WTC11 (cell line): Measurements from ENCODE around the gene OLFM1. TPM values are rescaled to one million over a fixed set of nuclear protein-coding genes. Genes with fewer than 3 reads are reported as not detected.

ENCODE experiments used
- ARID4B ChIP-seq: sonication (generic); formaldehyde crosslinking; IDR thresholded peaks from 2 replicates; pipeline ENCODE4 v1.8.0; 2023; ENCODE audit warnings: missing genetic modification reagents, mild to moderate bottlenecking, borderline replicate concordance
- E2F1 ChIP-seq: sonication (generic); formaldehyde crosslinking; IDR thresholded peaks from 2 replicates; pipeline ENCODE4 v1.8.0; 2022; ENCODE audit warnings: mild to moderate bottlenecking, missing genetic modification reagents
- E2F4 ChIP-seq: sonication (generic); formaldehyde crosslinking; IDR thresholded peaks from 2 replicates; pipeline ENCODE4 v1.8.1; 2022; ENCODE audit warnings: low read depth, mild to moderate bottlenecking, moderate library complexity, missing genetic modification reagents, borderline replicate concordance
- ESRRA ChIP-seq: sonication (generic); formaldehyde crosslinking; IDR thresholded peaks from 2 replicates; pipeline ENCODE4 v1.8.1; 2022; ENCODE audit warnings: mild to moderate bottlenecking, missing genetic modification reagents, borderline replicate concordance
- FOXK1 ChIP-seq: sonication (generic); formaldehyde crosslinking; IDR thresholded peaks from 2 replicates; pipeline ENCODE4 v1.8.0; 2022; ENCODE audit warnings: mild to moderate bottlenecking, moderate library complexity, missing genetic modification reagents
- MAX ChIP-seq: sonication (generic); formaldehyde crosslinking; IDR thresholded peaks from 2 replicates; pipeline ENCODE4 v1.8.0; 2022; ENCODE audit warnings: mild to moderate bottlenecking, missing genetic modification reagents
- NFYB ChIP-seq: sonication (generic); formaldehyde crosslinking; conservative IDR thresholded peaks from 2 replicates; pipeline ENCODE4 v1.8.0; 2022; ENCODE audit warnings: low read depth, missing genetic modification reagents
- NR1H2 ChIP-seq: sonication (generic); formaldehyde crosslinking; IDR thresholded peaks from 2 replicates; pipeline ENCODE4 v1.9.0; 2021; ENCODE audit warnings: mild to moderate bottlenecking, moderate library complexity, missing genetic modification reagents
- NR2C2 ChIP-seq: sonication (generic); formaldehyde crosslinking; IDR thresholded peaks from 2 replicates; pipeline ENCODE4 v1.8.0; 2022; ENCODE audit warnings: mild to moderate bottlenecking, missing genetic modification reagents
- RELA ChIP-seq: sonication (generic); formaldehyde crosslinking; IDR thresholded peaks from 2 replicates; pipeline ENCODE4 v1.8.1; 2022; ENCODE audit warnings: missing genetic modification reagents, mild to moderate bottlenecking, borderline replicate concordance
- SMAD3 ChIP-seq: sonication (generic); formaldehyde crosslinking; IDR thresholded peaks from 2 replicates; pipeline ENCODE4 v1.8.0; 2022; ENCODE audit warnings: missing genetic modification reagents, mild to moderate bottlenecking, borderline replicate concordance
- SMAD4 ChIP-seq: sonication (generic); formaldehyde crosslinking; IDR thresholded peaks from 2 replicates; pipeline ENCODE4 v1.8.0; 2022; ENCODE audit warnings: mild to moderate bottlenecking, missing genetic modification reagents
- TCF7 ChIP-seq: sonication (generic); formaldehyde crosslinking; IDR thresholded peaks from 2 replicates; pipeline ENCODE4 v1.8.0; 2022; ENCODE audit warnings: mild to moderate bottlenecking, low read depth, missing genetic modification reagents, moderate library complexity
- TEAD4 ChIP-seq: sonication (generic); formaldehyde crosslinking; IDR thresholded peaks from 2 replicates; pipeline ENCODE4 v1.8.0; 2022; ENCODE audit warnings: mild to moderate bottlenecking, missing genetic modification reagents
- ZBTB43 ChIP-seq: sonication (generic); formaldehyde crosslinking; IDR thresholded peaks from 2 replicates; pipeline ENCODE4 v1.8.1; 2023; ENCODE audit warnings: mild to moderate bottlenecking, missing genetic modification reagents
- ZNF232 ChIP-seq: sonication (generic); formaldehyde crosslinking; IDR thresholded peaks from 2 replicates; pipeline ENCODE4 v1.8.0; 2022; ENCODE audit warnings: mild to moderate bottlenecking, missing genetic modification reagents
- ZNF281 ChIP-seq: sonication (generic); formaldehyde crosslinking; IDR thresholded peaks from 2 replicates; pipeline ENCODE4 v1.8.0; 2023; ENCODE audit warnings: mild to moderate bottlenecking, missing genetic modification reagents
- ZNF396 ChIP-seq: fragments of 250-450 bp; sonication (Bioruptor Pico); IDR thresholded peaks from 2 replicates; pipeline ENCODE4 v1.8.0; 2021; ENCODE audit warnings: mild to moderate bottlenecking, moderate library complexity, borderline replicate concordance
- total RNA-seq: library from RNA; stranded (reverse); gene quantifications from 3 replicates; pipeline ENCODE4 v1.2.3, GENCODE V29; 2021
- TF ChIP-seq, protein P1 (sequence below): sonication (generic); formaldehyde crosslinking; IDR thresholded peaks from 2 replicates; pipeline ENCODE4 v1.8.1; 2022; ENCODE audit warnings: mild to moderate bottlenecking, moderate library complexity, missing genetic modification reagents
- TF ChIP-seq, protein P2 (sequence below): sonication (generic); formaldehyde crosslinking; IDR thresholded peaks from 2 replicates; pipeline ENCODE4 v1.8.1; 2023; ENCODE audit warnings: mild to moderate bottlenecking, missing genetic modification reagents, borderline replicate concordance

Gene OLFM1
- total RNA-seq, 1 experiment from 2014 or later = 37.6 TPM

DNA sequence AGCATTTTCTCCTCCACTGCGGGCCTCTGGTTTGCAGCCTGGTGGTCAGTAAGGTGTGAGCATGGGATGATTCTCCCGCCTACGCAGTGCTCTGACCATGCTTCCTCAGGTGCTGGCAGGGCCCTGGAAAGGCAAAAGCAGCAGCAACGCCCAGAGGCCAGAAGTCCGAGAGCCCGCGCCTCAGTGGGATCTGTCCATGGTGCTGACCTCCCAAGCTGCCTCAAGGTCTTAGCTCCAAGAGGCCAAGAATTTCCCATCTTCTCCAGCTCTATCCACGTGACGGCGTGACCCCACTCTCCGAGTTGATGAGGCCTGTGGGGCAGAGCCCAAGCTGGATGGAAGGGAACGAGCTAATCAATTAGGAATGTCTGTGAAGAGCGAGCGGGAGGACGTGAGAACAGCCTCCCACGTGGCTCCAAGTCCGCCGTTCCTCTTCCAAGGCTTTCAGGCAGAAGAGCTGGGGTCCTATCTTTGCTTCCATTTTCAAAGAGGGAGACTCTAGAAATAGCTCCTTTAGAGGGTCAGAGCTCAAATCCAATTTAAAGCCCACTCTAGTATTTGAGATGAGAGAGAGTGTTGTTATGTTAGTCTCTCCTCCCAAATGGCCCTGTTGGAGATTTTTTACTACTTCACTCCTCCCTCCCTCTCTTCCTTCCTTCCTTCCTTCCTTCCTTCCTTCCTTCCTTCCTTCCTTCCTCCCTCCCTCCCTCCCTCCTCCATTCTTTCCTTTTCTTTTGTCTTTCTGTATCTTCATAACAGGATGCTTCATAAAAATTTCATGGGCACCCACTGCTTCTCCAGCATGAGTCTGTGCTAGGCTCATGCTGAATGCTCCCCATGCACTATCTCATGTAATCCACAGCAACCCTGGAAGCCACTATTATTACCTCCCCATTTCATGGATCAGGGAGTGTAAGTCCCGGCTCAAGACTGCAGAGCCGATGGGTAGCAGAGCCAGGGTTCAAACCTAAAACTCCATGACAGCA, 69.3 kb downstream of the OLFM1 start (continued):
- TF ChIP-seq RELA (CRISPR knock-in tag) = peak; percentile 86; the same call in 1 of the 2 replicates
- TF ChIP-seq ZBTB43 = peak; percentile 89; the same call in 1 of the 2 replicates
- TF ChIP-seq TEAD4 (CRISPR knock-in tag) = peak; percentile 66; the same call in 1 of the 2 replicates
- peak; percentile 93; the same call in 1 of the 2 replicates for TF ChIP-seq ZNF232
- TF ChIP-seq ARID4B (CRISPR knock-in tag) = peak; percentile 90
- no peak for TF ChIP-seq ZNF396 (CRISPR knock-in tag)
- TF ChIP-seq FOXK1 (CRISPR knock-in tag) = peak; percentile 86
- TF ChIP-seq E2F1 (CRISPR knock-in tag) = peak; percentile 82; the same call in 1 of the 2 replicates
- TF ChIP-seq SMAD4 (CRISPR knock-in tag) = no peak; the same call in 1 of the 2 replicates
- TF ChIP-seq TCF7 (CRISPR knock-in tag) = peak; percentile 49; the same call in 1 of the 2 replicates
- peak; percentile 85 for TF ChIP-seq MAX (CRISPR knock-in tag)
- peak; percentile 66; the same call in 1 of the 2 replicates for TF ChIP-seq ESRRA
- no peak for TF ChIP-seq NFYB (CRISPR knock-in tag)
- 0 out of 2 replicates have a peak, but pooled peaks have one; percentile 17 for TF ChIP-seq NR2C2 (CRISPR knock-in tag)
- TF ChIP-seq, protein P1, sequence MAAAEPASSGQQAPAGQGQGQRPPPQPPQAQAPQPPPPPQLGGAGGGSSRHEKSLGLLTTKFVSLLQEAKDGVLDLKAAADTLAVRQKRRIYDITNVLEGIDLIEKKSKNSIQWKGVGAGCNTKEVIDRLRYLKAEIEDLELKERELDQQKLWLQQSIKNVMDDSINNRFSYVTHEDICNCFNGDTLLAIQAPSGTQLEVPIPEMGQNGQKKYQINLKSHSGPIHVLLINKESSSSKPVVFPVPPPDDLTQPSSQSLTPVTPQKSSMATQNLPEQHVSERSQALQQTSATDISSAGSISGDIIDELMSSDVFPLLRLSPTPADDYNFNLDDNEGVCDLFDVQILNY (CRISPR knock-in tag) = peak; percentile 72; the same call in 1 of the 2 replicates
- TF ChIP-seq, protein P2, sequence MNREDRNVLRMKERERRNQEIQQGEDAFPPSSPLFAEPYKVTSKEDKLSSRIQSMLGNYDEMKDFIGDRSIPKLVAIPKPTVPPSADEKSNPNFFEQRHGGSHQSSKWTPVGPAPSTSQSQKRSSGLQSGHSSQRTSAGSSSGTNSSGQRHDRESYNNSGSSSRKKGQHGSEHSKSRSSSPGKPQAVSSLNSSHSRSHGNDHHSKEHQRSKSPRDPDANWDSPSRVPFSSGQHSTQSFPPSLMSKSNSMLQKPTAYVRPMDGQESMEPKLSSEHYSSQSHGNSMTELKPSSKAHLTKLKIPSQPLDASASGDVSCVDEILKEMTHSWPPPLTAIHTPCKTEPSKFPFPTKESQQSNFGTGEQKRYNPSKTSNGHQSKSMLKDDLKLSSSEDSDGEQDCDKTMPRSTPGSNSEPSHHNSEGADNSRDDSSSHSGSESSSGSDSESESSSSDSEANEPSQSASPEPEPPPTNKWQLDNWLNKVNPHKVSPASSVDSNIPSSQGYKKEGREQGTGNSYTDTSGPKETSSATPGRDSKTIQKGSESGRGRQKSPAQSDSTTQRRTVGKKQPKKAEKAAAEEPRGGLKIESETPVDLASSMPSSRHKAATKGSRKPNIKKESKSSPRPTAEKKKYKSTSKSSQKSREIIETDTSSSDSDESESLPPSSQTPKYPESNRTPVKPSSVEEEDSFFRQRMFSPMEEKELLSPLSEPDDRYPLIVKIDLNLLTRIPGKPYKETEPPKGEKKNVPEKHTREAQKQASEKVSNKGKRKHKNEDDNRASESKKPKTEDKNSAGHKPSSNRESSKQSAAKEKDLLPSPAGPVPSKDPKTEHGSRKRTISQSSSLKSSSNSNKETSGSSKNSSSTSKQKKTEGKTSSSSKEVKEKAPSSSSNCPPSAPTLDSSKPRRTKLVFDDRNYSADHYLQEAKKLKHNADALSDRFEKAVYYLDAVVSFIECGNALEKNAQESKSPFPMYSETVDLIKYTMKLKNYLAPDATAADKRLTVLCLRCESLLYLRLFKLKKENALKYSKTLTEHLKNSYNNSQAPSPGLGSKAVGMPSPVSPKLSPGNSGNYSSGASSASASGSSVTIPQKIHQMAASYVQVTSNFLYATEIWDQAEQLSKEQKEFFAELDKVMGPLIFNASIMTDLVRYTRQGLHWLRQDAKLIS (CRISPR knock-in tag) = no peak
- 0 out of 2 replicates have a peak, but pooled peaks have one; percentile 69 for TF ChIP-seq ZNF281
- peak; percentile 93; the same call in 1 of the 2 replicates for TF ChIP-seq SMAD3
- TF ChIP-seq NR1H2 (CRISPR knock-in tag) = no peak
- TF ChIP-seq E2F4 (CRISPR knock-in tag) = no peak
